ENCODE measurements around the gene PPM1L.
"Not testable (repeated sequence)": the region's sequence is repeated elsewhere in the genome, so short reads cannot be mapped to it uniquely, and the experiment has no call there.

Gene PPM1L

GRCh38 chr3:160973067-160973809, 217.2 kb downstream of the PPM1L start:
- no peak for DNase-seq (ENCODE audit: extremely low read depth in 1 of 2, low read depth in 1 of 2)

- no peak for DNase-seq (ENCODE audit: extremely low read depth in 1 of 2, low read depth in 1 of 2)
Measured at GRCh38 chr3:160977773-160978172, 221.7 kb downstream of the PPM1L start.

- DNase-seq (ENCODE audit: extremely low read depth in 1 of 2, low read depth in 1 of 2), result no peak
Measured at GRCh38 chr3:160980740-160981139, 224.7 kb downstream of the PPM1L start.

GRCh38 chr3:160981217-160981938, 225.3 kb downstream of the PPM1L start:
- peak; percentile 2 to 16 for DNase-seq (ENCODE audit: extremely low read depth in 1 of 2, low read depth in 1 of 2)

GRCh38 chr3:160982491-160982890, 226.5 kb downstream of the PPM1L start:
- DNase-seq (ENCODE audit: extremely low read depth in 1 of 2, low read depth in 1 of 2), result no peak

- not testable (repeated sequence) for DNase-seq (ENCODE audit: extremely low read depth in 1 of 2, low read depth in 1 of 2)
Measured at GRCh38 chr3:160983900-160984299, 227.9 kb downstream of the PPM1L start.

GRCh38 chr3:160986069-160986468, 230.0 kb downstream of the PPM1L start:
- no peak for DNase-seq (ENCODE audit: extremely low read depth in 1 of 2, low read depth in 1 of 2)

- no peak for DNase-seq (ENCODE audit: extremely low read depth in 1 of 2, low read depth in 1 of 2)
Measured at GRCh38 chr3:160987982-160988964, 232.2 kb downstream of the PPM1L start.

- DNase-seq (ENCODE audit: extremely low read depth in 1 of 2, low read depth in 1 of 2), result no peak
Measured at GRCh38 chr3:160990446-160990845, 234.4 kb downstream of the PPM1L start.

- no peak for DNase-seq (ENCODE audit: extremely low read depth in 1 of 2, low read depth in 1 of 2)
Measured at GRCh38 chr3:160992712-160993111, 236.7 kb downstream of the PPM1L start.

- DNase-seq (ENCODE audit: extremely low read depth in 1 of 2, low read depth in 1 of 2), result no peak
Measured at GRCh38 chr3:160996811-160997210, 240.8 kb downstream of the PPM1L start.

- DNase-seq (ENCODE audit: extremely low read depth in 1 of 2, low read depth in 1 of 2), result no peak
Measured at GRCh38 chr3:160998581-160998980, 242.6 kb downstream of the PPM1L start.

- no peak for DNase-seq (ENCODE audit: extremely low read depth in 1 of 2, low read depth in 1 of 2)
Measured at GRCh38 chr3:160999274-160999673, 243.2 kb downstream of the PPM1L start.

- no peak for DNase-seq (ENCODE audit: extremely low read depth in 1 of 2, low read depth in 1 of 2)
Measured at GRCh38 chr3:161008086-161008485, 252.1 kb downstream of the PPM1L start.

- DNase-seq (ENCODE audit: extremely low read depth in 1 of 2, low read depth in 1 of 2), result not testable (repeated sequence)
Measured at GRCh38 chr3:161010151-161010550, 254.1 kb downstream of the PPM1L start.

- DNase-seq (ENCODE audit: extremely low read depth in 1 of 2, low read depth in 1 of 2), result no peak
Measured at GRCh38 chr3:161014843-161015749, 259.1 kb downstream of the PPM1L start.

GRCh38 chr3:161016417-161017313, 260.6 kb downstream of the PPM1L start:
- no peak for DNase-seq (ENCODE audit: extremely low read depth in 1 of 2, low read depth in 1 of 2)

- no peak for DNase-seq (ENCODE audit: extremely low read depth in 1 of 2, low read depth in 1 of 2)
Measured at GRCh38 chr3:161017971-161018370, 261.9 kb downstream of the PPM1L start.

- no peak for DNase-seq (ENCODE audit: extremely low read depth in 1 of 2, low read depth in 1 of 2)
Measured at GRCh38 chr3:161020256-161020655, 264.2 kb downstream of the PPM1L start.
